Measurements from ENCODE around the gene ATP9B. TPM values are rescaled to one million over a fixed set of nuclear protein-coding genes. Genes with fewer than 3 reads are reported as not detected.

ATP9B gene
- total and polyA plus RNA-seq, 8 donors = 29.2 to 41.5 (median 38.3) TPM

GRCh38 chr18:79102886-79103285 lies 33.7 kb downstream of the ATP9B start:
- no peak overlapping the region for H3K27ac ChIP-seq
- peaks cover 0 to 6% of the 10 kb centered on the region in 2 donors for H3K4me1 ChIP-seq
- H3K4me3 ChIP-seq = no peak overlapping the region
- no peak for TF ChIP-seq CTCF (IDR thresholded peaks at IDR 0.05)
- no peak for DNase-seq
- intact Hi-C loops (cut with DNase I) = no loop called here
- H3K9me3 ChIP-seq = no peaks in the 10 kb centered on the region
- no peak for ATAC-seq
- no peaks in the 10 kb centered on the region for H3K27me3 ChIP-seq
- H3K36me3 ChIP-seq = peaks cover 0 to 9% of the 10 kb centered on the region in 2 donors

DNA sequence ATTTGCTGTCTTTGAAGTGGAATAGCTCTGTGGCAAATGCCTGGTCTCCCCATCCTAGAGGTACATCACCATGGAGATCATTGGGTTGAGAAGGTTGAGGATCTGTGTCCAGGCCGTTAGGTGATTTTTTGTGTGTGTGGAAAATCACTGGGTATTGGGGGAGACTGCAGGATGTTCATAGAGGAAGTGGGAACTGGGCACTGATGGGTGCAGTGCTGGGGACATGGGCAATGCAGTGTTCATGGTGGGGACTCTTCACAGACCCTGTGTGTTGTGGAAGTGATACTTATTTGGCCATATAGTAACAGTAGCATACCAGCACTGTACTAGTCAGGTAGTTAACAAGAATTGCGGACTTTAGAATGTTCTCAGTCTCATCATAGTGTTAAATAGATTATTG lies 34.9 kb downstream of the ATP9B start:
- no peak for TF ChIP-seq CTCF (IDR thresholded peaks at IDR 0.05)
- H3K9me3 ChIP-seq = no peaks in the 10 kb centered on the region
- no peak overlapping the region for H3K4me3 ChIP-seq
- intact Hi-C loops (cut with DNase I) = no loop called here
- no peaks in the 10 kb centered on the region for H3K27me3 ChIP-seq
- H3K27ac ChIP-seq = no peak overlapping the region
- DNase-seq (no peak), ATAC-seq (no peak)
- peaks cover 0 to 4% of the 10 kb centered on the region in 2 donors for H3K36me3 ChIP-seq
- peaks cover 0 to 15% of the 10 kb centered on the region in 2 donors for H3K4me1 ChIP-seq

DNA sequence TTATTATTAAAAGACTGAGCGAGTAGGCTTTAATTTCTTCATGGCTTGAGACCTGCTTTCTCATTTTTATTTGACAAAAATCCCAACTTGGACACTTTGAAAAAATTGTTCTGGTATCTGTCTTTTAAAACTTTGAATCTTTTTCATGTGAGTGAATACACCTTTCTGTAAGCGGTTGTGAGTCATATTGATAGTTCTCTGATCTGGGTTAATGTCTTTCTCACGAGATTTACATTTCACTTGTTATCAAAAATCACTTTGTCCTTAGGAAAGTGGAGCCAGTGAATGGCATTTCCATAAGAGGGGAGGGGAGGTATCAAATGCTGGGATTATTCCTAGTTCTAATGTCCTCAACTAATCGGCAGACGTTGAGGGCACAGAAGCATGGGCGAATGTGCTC lies 36.3 kb downstream of the ATP9B start:
- TF ChIP-seq CTCF (IDR thresholded peaks at IDR 0.05) = no peak
- peaks cover 0 to 15% of the 10 kb centered on the region in 2 donors for H3K4me1 ChIP-seq
- no peak overlapping the region for H3K4me3 ChIP-seq
- H3K27ac ChIP-seq = no peak overlapping the region
- no peaks in the 10 kb centered on the region for H3K9me3 ChIP-seq
- no peak for DNase-seq
- intact Hi-C loops (cut with DNase I) = no loop called here
- ATAC-seq = no peak
- no peaks in the 10 kb centered on the region for H3K27me3 ChIP-seq
- peaks cover 0 to 3% of the 10 kb centered on the region in 2 donors for H3K36me3 ChIP-seq

DNA sequence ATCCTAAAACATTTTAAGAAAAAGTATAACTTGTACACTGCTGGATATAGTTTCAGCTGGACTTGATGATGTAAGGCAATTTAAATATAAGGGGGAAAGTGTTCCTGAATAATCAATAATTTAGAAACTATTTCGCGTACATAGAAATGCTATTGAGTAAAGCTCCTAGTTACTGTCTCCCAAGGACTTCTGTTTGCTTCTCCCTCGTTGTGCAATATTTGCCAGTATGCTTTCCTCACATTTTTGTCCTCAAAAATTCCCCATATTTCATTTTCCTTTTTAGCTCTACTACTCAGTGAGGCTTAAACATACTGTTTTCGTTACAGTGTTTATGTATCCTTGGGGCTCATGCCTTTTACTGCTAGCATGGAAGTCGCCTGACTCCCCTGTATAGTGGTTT lies 36.9 kb downstream of the ATP9B start:
- no peak for ATAC-seq
- intact Hi-C loops (cut with DNase I) = no loop called here

GRCh38 chr18:79107886-79108285 lies 38.7 kb downstream of the ATP9B start:
- DNase-seq (no peak), ATAC-seq (no peak)
- intact Hi-C loops (cut with DNase I) = no loop called here
- Histone ChIP-seq H3K27me3 (no peaks in the 10 kb centered on the region), H3K4me1 (peaks cover 0 to 15% of the 10 kb centered on the region in 2 donors), H3K36me3 (no peaks in the 10 kb centered on the region), H3K4me3 (no peak overlapping the region), H3K9me3 (no peaks in the 10 kb centered on the region), H3K27ac (no peak overlapping the region)
- no peak for TF ChIP-seq CTCF (IDR thresholded peaks at IDR 0.05)

More for the DNA sequence above, 36.9 kb downstream of the ATP9B start:
- no peak overlapping the region for H3K4me3 ChIP-seq
- H3K27ac ChIP-seq = no peak overlapping the region
- no peak for TF ChIP-seq CTCF (IDR thresholded peaks at IDR 0.05)
- H3K4me1 ChIP-seq = peaks cover 0 to 15% of the 10 kb centered on the region in 2 donors
- no peak for DNase-seq
- no peaks in the 10 kb centered on the region for H3K36me3 ChIP-seq
- no peaks in the 10 kb centered on the region for H3K27me3 ChIP-seq
- H3K9me3 ChIP-seq = no peaks in the 10 kb centered on the region
